Liver (tissue), 3 donors: ENCODE data around the gene STXBP1.

ENCODE experiments used
- RAD21 ChIP-seq, 2 donors: IDR thresholded peaks; 2 replicates each; pipeline ENCODE4 v1.6.1; 2016; ENCODE audit warnings: antibody characterized with exemption in 2 of 2, mild to moderate bottlenecking in 2 of 2
- RXRA ChIP-seq, 2 donors: IDR thresholded peaks; 2 replicates each; pipeline ENCODE4 v1.6.1; 2017 to 2018; ENCODE audit warnings: antibody characterized with exemption in 2 of 2, mild to moderate bottlenecking in 1 of 2
- TF ChIP-seq, protein P1 (sequence below): IDR thresholded peaks from 2 replicates; pipeline ENCODE4 v1.6.1; 2016; ENCODE audit warnings: antibody characterized with exemption, mild to moderate bottlenecking
- TF ChIP-seq, protein P2 (sequence below): fragments of 150-350 bp; IDR thresholded peaks from 2 replicates; pipeline ENCODE4 v1.5.1; 2017; ENCODE audit warnings: improper control_type of control experiment, low read depth, low read length; ENCODE audit not compliant: missing input control
- donor health status: healthy.
- donor health status: healthy.

DNA sequence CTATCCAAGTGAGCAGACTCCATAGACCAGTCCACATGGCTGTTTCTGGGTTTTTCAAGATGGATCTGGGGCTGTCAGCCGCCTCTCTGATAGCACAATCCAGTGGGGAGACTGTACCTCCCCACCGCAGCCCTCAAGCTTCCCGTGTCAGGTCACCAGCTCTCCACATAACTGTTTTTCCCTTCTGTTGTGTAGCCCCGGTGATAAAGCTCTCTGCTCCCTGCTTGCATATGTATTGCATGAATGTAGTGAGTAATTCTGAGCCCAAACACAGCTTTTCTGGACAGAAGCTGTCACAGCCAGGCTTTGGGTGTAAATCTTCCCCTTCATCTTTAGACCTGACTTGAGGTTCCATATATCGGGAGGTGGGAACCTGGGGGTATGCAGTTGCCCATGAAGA is 71.6 kb downstream of the STXBP1 start:
- no peak for TF ChIP-seq RAD21 (IDR thresholded peaks at IDR 0.05)
- TF ChIP-seq, protein P1, sequence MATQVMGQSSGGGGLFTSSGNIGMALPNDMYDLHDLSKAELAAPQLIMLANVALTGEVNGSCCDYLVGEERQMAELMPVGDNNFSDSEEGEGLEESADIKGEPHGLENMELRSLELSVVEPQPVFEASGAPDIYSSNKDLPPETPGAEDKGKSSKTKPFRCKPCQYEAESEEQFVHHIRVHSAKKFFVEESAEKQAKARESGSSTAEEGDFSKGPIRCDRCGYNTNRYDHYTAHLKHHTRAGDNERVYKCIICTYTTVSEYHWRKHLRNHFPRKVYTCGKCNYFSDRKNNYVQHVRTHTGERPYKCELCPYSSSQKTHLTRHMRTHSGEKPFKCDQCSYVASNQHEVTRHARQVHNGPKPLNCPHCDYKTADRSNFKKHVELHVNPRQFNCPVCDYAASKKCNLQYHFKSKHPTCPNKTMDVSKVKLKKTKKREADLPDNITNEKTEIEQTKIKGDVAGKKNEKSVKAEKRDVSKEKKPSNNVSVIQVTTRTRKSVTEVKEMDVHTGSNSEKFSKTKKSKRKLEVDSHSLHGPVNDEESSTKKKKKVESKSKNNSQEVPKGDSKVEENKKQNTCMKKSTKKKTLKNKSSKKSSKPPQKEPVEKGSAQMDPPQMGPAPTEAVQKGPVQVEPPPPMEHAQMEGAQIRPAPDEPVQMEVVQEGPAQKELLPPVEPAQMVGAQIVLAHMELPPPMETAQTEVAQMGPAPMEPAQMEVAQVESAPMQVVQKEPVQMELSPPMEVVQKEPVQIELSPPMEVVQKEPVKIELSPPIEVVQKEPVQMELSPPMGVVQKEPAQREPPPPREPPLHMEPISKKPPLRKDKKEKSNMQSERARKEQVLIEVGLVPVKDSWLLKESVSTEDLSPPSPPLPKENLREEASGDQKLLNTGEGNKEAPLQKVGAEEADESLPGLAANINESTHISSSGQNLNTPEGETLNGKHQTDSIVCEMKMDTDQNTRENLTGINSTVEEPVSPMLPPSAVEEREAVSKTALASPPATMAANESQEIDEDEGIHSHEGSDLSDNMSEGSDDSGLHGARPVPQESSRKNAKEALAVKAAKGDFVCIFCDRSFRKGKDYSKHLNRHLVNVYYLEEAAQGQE: no peak
- TF ChIP-seq, protein P2, sequence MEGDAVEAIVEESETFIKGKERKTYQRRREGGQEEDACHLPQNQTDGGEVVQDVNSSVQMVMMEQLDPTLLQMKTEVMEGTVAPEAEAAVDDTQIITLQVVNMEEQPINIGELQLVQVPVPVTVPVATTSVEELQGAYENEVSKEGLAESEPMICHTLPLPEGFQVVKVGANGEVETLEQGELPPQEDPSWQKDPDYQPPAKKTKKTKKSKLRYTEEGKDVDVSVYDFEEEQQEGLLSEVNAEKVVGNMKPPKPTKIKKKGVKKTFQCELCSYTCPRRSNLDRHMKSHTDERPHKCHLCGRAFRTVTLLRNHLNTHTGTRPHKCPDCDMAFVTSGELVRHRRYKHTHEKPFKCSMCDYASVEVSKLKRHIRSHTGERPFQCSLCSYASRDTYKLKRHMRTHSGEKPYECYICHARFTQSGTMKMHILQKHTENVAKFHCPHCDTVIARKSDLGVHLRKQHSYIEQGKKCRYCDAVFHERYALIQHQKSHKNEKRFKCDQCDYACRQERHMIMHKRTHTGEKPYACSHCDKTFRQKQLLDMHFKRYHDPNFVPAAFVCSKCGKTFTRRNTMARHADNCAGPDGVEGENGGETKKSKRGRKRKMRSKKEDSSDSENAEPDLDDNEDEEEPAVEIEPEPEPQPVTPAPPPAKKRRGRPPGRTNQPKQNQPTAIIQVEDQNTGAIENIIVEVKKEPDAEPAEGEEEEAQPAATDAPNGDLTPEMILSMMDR: no peak
- no peak for TF ChIP-seq RXRA (IDR thresholded peaks at IDR 0.05)
